Kidney epithelial cell (primary cell): ENCODE measurements around the gene PIGQ. TPM values are rescaled to one million over a fixed set of nuclear protein-coding genes. Genes with fewer than 3 reads are reported as not detected.
"Not testable (repeated sequence)": the region's sequence is repeated elsewhere in the genome, so short reads cannot be mapped to it uniquely, and the experiment has no call there.

ENCODE experiments used
- DNase-seq: peaks from one replicate; pipeline ENCODE4 v3.0.0-alpha.2; 2010; ENCODE audit warnings: low read depth
- H3K27me3 ChIP-seq: 2 replicates; pipeline ENCODE4 v1.6.0; 2011; ENCODE audit warnings: low read length; ENCODE audit not compliant: control insufficient read depth, insufficient read depth
- H3K36me3 ChIP-seq: 2 replicates; pipeline ENCODE4 v1.5.1; 2011; ENCODE audit warnings: low read length; ENCODE audit not compliant: control insufficient read depth, insufficient read depth
- H3K4me3 ChIP-seq: 2 replicates; pipeline ENCODE4 v1.5.1; 2011; ENCODE audit warnings: low read depth, mild to moderate bottlenecking, control low read depth, low read length
- total RNA-seq: library from RNA; depleted of rRNA; stranded (reverse); fragments of >200 nt; gene quantifications from 2 replicates; pipeline ENCODE4 v1.2.3, GENCODE V29; 2015
- TF ChIP-seq, protein P1 (sequence below): IDR thresholded peaks from 2 replicates; pipeline ENCODE4 v1.5.1; 2011; ENCODE audit warnings: mild to moderate bottlenecking, moderate library complexity, low read length, control low read depth, inconsistent platforms; ENCODE audit not compliant: insufficient read depth, poor library complexity, severe bottlenecking

Gene PIGQ
- total RNA-seq, 1 donor from 2014 or later, result 54.9 TPM

DNA sequence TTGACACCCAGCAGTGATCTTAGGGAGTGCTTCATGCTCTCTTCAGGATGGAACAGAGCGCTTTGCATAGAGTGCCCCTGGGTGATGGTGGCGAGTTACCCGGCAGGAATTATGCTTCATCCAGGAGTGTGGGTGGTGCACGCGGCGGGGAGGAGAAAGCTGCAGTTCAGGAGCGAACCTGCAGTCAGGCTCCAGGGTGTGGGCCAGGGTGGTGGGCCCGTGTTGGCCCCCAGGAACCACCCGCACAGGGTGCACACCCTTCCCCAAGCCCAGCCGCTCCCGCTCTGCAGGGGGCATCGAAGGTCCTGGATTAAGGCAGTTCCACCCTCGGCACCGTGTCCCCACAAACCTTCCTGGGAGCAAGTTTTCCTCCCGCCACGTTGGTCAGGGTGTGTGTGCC is 24.0 kb downstream of the PIGQ start:
- Histone ChIP-seq H3K27me3 (no peaks in the 10 kb centered on the region), H3K36me3 (no peaks in the 10 kb centered on the region), H3K4me3 (no peak overlapping the region)
- TF ChIP-seq, protein P1, sequence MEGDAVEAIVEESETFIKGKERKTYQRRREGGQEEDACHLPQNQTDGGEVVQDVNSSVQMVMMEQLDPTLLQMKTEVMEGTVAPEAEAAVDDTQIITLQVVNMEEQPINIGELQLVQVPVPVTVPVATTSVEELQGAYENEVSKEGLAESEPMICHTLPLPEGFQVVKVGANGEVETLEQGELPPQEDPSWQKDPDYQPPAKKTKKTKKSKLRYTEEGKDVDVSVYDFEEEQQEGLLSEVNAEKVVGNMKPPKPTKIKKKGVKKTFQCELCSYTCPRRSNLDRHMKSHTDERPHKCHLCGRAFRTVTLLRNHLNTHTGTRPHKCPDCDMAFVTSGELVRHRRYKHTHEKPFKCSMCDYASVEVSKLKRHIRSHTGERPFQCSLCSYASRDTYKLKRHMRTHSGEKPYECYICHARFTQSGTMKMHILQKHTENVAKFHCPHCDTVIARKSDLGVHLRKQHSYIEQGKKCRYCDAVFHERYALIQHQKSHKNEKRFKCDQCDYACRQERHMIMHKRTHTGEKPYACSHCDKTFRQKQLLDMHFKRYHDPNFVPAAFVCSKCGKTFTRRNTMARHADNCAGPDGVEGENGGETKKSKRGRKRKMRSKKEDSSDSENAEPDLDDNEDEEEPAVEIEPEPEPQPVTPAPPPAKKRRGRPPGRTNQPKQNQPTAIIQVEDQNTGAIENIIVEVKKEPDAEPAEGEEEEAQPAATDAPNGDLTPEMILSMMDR, result no peak
- DNase-seq, result no peak

- Histone ChIP-seq H3K36me3 (no peaks in the 10 kb centered on the region), H3K27me3 (no peaks in the 10 kb centered on the region), H3K4me3 (no peak overlapping the region)
- TF ChIP-seq, protein P1, result no peak
- DNase-seq, result no peak
Observed at GRCh38 chr16:595094-595528, 25.3 kb downstream of the PIGQ start.

DNA sequence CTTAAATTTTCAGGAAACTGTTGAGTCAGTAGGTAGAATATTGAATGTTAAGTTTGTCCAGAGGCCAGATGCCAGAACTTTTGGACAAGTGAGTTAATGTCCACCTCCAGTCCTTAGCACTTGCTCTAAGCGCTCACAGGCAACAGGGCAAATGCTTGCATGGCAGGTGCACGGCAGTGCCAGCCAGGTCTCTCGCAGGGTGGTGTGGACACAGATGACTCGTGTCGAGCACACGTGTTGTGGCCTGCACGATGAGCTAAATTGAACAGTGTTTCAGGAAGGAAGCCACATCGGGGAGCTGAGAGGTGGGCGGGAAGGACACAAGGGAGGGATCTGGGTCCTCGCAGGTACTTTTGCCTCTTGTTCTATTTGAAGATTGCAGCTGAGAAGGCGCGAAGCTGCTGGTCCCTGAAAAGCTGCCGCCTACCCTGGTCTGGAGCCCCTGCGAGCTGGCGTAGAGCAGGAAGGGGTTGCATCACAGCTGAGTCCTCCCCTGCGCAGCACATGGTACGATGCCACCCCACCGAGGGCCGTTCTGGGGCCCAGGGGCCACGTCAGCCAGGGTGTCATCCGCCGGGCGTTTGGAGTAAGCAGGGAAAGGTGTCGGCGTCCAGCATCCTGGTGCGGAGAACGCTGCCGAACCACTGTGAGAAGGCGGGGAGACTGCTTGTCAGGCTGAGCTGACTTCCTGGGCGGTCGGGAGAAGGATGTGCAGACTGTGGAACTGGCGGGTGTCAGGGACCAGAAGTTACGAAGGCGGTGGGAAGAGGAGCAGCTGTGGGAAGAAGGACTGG is 26.4 kb downstream of the PIGQ start:
- TF ChIP-seq, protein P1, result no peak
- Histone ChIP-seq H3K4me3 (no peak overlapping the region), H3K36me3 (no peaks in the 10 kb centered on the region), H3K27me3 (no peaks in the 10 kb centered on the region)
- no peak for DNase-seq

DNA sequence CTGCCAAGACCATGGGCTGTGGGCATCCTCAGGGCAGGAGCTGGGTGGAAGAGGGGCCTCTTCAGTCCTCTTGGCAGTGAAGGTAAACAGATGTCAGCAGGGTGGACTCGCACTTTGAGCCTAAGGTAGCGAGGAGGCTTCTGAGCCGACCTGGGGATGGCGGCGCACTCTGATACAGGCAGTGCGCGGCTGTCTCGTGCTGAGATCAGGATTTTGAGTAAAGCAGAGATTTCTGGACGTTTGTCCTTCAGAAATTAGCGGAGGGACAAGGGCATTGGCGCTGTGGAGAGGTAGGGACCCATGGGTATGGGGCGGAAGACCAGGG is 26.9 kb downstream of the PIGQ start:
- TF ChIP-seq, protein P1, result no peak
- H3K4me3 ChIP-seq, result no peak overlapping the region
- DNase-seq, result no peak

DNA sequence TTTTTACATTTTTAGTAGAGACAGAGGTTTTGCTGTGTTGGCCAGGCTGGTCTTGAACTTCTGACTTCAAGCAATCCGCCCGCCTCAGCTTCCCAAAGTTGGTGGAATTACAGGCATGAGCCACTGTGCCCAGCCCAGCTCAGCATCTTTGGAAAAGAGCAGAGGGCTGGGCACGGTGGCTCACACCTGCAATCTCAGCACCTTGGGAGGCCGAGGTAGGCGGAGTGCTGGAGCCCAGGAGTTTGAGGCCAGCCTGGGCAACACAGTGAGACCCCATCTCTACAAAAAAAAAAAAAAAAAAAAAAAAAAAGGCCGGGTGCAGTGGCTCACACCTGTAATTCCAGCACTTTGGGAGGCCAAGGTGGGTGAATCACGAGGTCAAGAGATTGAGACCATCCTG is 27.9 kb downstream of the PIGQ start:
- H3K36me3 ChIP-seq, DNase-seq, H3K27me3 ChIP-seq, H3K4me3 ChIP-seq: not testable (repeated sequence)

More for the DNA sequence above, 26.9 kb downstream of the PIGQ start:
- H3K27me3 ChIP-seq, result no peaks in the 10 kb centered on the region
- no peaks in the 10 kb centered on the region for H3K36me3 ChIP-seq

DNA sequence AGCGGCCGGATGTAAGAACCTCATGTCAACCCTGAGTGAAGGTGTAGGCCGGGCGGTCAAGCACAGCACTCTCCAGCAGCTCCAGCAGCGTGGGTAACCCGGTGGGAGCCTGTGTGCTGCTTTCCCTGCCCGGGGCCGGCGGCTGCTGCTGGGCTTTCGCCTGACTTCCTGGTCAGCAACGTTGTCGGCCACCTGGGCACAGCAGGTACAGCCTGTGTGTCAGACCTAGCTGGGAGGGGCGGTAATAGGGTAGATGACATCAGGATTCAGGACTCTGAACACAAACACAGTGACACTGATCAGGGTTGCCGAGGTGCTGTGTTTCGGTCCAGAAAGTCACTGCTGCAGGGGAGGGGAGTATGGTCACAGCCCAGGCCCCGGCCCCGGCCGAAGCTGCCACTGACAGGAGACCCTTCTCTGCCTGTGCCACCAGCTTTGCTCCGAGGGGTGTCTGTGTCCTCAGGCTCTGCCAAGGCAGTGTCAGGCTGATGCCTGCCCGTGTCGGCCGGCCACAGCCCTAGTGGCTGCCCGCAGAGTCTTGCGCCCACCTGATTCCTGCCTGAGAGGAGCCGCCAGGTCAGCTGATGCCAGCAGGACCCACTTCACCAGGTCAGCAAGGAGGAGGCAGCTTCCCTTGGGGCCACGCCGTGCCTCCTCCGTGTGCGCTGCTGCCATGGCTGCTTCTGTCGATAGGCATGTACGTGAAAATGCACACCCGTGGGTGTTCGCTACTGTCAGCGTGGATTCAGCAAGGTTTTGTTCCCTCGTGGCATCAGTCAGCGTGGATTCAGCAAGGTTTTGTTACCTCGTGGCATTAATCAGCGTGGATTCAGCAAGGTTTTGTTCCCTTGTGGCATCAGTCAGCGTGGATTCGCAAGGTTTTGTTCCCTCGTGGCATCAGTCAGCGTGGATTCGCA is 29.3 kb downstream of the PIGQ start:
- no peak overlapping the region for H3K4me3 ChIP-seq
- no peaks in the 10 kb centered on the region for H3K36me3 ChIP-seq
- no peak for DNase-seq
- no peaks in the 10 kb centered on the region for H3K27me3 ChIP-seq
- TF ChIP-seq, protein P1, result no peak
